Fibroblast of villous mesenchyme (primary cell): ENCODE measurements around the gene HOXA2. TPM values are rescaled to one million over a fixed set of nuclear protein-coding genes. Genes with fewer than 3 reads are reported as not detected.
A peak's percentile ranks its signal among the peaks of the same experiment; 100 is the strongest.

Experiments used
- DNase-seq: peaks from one replicate; pipeline ENCODE4 v3.0.0-alpha.2; 2010; ENCODE audit warnings: low read depth
- H3K4me3 ChIP-seq: 2 replicates; pipeline ENCODE4 v1.5.1; 2011; ENCODE audit warnings: low read depth, mild to moderate bottlenecking, low read length
- CTCF ChIP-seq: IDR thresholded peaks from 2 replicates; pipeline ENCODE4 v1.5.1; 2012; ENCODE audit warnings: low read depth, mild to moderate bottlenecking, low read length; ENCODE audit not compliant: insufficient read depth
- total RNA-seq: library from RNA; depleted of rRNA; stranded (reverse); fragments of >200 nt; gene quantifications from 2 replicates; pipeline ENCODE4 v1.2.3, GENCODE V29; 2012

Gene HOXA2
- total RNA-seq, 1 donor: 0.86 TPM

GRCh38 chr7:27133409-27134231 lies 31.1 kb upstream of the HOXA2 start:
- no peak overlapping the region for H3K4me3 ChIP-seq
- TF ChIP-seq CTCF: no peak
- no peak for DNase-seq

- H3K4me3 ChIP-seq: no peak overlapping the region
- TF ChIP-seq CTCF: no peak
- no peak for DNase-seq
These were observed 30.5 kb upstream of the HOXA2 start for GRCh38 chr7:27132978-27133377.

GRCh38 chr7:27132214-27132613 lies 29.7 kb upstream of the HOXA2 start:
- TF ChIP-seq CTCF: no peak
- DNase-seq: no peak
- no peak overlapping the region for H3K4me3 ChIP-seq

GRCh38 chr7:27131390-27131819 lies 28.9 kb upstream of the HOXA2 start:
- no peak for DNase-seq
- H3K4me3 ChIP-seq: peak overlapping the region; percentile 63
- no peak for TF ChIP-seq CTCF

GRCh38 chr7:27130540-27131389 lies 28.3 kb upstream of the HOXA2 start, which contains the start of gene HOXA4:
Gene HOXA4 (minus strand): TSS chr7:27130757. CDS start chr7:27130733, 24 bp downstream.
- TF ChIP-seq CTCF: no peak
- DNase-seq: peak; percentile 74

GRCh38 chr7:27129729-27130539 lies 27.5 kb upstream of the HOXA2 start:
- H3K4me3 ChIP-seq: peak overlapping the region; percentile 63
- DNase-seq: no peak
- TF ChIP-seq CTCF: no peak

More at GRCh38 chr7:27130540-27131389, 28.3 kb upstream of the HOXA2 start, which contains the start of gene HOXA4:
- peak within 1 kb of the TSS; percentile 63 for H3K4me3 ChIP-seq
